NCI-H524 treated with DMSO at 0.1 percent for 48 hours (cell line): Measurements from ENCODE around the gene FALEC.

Experiments used
- DNase-seq: peaks from one replicate; lab custom pipeline; 2025; lab: John Stamatoyannopoulos, UW

The FALEC gene

DNA sequence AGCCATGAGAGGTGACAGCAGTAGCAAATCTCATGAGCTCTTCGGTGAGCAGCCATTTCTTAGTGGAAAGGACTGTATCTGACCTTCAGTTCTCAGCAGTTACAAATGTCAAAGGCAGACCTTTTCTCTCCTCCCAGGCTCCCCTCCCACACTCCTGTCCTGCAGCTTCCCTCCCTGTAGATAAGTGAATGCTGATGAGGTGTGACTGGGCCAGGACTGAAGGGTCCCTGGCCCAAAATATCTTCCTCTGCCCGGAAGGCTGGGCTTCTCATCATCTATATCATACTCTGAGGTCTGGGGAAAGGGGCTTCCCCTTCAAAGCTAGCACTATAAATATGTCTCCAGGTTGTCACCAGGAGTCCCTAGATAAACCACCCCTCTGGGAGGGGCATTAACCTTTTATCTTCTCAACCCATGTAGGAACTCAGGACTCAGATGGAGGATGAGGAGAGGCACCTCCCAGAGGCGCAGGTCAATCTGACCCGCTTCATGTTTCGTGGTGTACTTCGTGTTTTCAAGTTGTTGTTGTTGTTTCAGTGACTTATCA lies 30.0 kb downstream of the FALEC start:
- DNase-seq: no peak

DNA sequence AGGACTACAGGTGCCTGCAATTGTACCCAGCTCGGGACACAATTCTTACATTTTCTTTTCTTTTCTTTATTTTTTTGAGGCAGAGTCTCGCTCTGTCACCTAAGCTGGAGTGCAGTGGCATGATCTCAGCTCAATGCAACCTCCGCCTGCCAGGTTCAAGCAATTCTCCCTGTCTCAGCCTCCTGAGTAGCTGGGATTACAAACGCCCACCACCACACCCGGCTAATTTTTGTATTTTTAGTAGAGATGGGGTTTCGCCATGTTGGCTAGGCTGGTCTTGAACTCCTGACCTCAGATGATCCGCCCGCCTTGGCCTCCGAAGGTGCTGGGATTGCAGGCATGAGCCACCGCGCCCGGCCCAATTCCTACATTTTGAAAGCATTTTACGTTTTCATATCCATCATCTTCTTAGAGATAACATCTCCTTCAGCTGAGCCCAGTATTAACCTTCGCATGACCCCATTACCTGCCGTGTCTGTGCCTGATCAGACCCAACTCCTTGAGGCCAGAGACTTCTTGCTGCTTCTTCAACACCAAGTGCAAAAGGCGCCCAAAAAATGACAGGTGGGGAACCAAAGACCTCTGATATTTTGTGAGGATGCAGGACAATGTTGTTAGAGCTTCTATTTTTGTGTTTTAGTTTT lies 30.9 kb downstream of the FALEC start:
- no peak for DNase-seq

DNA sequence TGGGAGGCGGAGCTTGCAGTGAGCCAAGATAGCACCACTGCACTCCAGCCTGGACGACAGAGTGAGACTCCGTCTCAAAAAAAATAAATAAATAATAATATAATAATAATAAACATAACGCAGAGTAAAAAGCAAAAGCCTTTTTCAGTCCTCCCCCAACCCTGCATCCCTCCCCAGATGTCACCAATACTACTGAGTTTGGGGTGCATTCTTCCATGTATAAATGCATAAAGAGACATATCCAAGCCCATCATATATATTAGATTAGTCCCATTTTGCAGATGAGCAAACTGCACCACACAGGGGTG lies 32.7 kb downstream of the FALEC start:
- DNase-seq: no peak

DNA sequence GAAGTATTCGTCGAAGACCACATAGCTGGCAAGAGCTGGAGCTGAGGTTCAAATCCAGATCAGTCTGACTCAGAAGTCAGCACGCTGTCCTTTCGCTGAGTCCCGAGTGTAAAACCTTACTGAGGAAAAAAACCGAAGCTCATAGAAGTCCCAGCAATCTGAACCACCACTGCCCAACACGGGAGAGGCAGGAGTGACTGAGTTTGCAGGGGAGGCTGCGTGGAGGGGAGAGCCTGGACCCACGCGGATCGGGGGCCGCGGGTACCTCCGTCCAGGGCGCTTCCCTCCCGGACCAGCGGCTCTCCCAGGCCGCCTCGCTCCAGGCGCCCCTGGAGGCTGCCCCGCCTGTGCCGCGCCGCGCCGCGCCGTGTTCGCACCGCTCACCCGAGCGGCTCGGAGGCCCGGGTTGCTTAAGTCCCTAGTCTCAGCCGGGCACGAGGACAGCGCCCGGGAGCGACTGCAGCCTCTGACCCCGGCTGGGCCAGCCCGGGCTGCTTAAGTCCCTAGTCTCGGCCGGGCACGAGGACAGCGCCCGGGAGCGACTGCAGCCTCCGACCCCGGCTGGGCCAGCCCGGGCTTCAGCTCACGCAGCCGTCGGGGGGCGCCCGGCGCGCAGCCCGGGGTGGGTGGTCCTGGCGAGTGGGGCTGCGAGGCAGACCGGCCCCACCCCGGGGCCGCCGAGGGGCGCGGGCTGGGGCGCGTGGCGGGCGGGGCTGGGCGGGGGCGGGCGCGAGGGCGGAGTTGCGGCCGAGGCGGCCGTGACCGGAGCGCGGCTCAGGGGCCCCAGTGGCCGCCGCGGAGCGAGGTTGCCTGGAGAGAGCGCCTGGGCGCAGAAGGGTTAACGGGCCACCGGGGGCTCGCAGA lies 33.3 kb downstream of the FALEC start, which contains the start of gene ADAMTSL4:
ADAMTSL4 (plus strand) TSS at position 777 of the 864 bp plus-strand sequence. CDS start 2,881 bp downstream, outside the sequence.
- DNase-seq: no peak

DNA sequence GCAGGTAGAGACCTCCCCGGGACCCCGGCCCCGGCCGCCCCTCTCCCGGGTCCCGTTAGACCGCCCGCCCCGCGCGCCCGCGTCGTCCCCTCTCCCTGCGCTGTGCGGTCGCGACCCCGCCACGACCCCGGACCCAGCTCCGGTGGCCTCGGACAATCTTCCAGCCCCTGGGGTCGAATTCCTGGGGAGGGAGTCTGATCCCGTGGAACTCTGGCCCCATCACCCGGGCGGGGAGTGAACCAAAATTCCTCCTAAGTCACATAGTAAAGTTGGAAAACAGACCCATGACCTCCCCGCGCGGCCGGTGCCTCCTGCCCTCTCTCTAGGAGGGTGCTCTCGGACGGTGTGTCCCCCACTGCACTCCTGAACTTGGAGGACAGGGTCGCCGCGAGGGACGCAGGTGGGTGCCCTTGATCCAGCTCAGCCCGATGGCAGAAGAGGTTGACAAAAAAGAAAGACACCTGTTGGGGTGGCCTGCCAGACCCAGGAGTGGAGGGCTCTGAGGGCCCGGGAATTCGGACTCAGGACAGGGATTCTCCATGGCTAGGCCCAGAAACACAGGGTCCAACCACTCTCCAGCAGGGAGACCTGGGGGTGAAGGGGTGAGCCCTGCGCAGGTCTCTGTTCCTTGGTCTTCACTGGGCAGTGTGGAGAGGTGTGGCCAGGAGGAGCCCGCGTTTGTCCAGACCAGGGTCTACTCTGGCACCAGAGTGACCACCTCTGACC lies 34.1 kb downstream of the FALEC start:
- no peak for DNase-seq

DNA sequence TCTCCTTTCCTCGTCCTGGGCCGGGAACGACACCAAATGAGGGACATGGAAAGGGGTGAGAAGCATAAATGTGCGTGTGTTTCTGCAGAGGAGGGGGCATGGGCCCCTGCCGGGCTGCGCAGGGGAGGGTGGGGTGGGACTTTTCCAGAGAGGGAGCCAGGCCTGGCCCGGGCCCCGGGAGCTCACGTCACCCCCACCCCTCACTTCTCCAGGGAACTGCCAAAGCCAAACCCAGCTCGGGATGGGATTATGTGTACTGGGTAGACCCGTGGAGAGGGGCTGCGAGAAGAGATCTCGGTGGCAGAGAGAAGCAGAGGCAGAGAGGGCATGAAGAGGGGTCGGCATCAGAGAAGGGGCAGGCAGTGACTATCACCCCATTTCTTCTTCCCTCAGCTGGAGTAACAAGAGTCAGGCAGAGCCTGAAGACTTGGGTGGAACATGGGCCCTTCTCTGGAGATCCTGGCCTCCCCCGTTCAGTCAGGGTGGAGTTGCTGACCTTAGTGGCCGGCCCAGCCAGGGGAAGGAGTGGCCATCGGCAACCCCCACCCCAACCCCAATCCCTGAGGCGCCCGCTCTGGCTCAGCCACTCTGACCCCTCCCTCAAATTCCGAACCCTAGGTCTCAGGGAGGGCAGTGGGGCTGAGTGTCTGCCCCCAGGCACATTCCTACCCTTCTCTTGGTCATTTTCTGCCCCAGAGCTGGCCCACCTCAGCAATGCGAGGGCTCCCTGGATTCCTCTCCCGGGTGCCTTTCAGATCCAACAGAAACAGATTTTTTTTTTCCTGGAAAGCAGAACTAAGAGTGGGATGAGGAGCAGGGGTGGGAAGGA lies 34.9 kb downstream of the FALEC start:
- no peak for DNase-seq

DNA sequence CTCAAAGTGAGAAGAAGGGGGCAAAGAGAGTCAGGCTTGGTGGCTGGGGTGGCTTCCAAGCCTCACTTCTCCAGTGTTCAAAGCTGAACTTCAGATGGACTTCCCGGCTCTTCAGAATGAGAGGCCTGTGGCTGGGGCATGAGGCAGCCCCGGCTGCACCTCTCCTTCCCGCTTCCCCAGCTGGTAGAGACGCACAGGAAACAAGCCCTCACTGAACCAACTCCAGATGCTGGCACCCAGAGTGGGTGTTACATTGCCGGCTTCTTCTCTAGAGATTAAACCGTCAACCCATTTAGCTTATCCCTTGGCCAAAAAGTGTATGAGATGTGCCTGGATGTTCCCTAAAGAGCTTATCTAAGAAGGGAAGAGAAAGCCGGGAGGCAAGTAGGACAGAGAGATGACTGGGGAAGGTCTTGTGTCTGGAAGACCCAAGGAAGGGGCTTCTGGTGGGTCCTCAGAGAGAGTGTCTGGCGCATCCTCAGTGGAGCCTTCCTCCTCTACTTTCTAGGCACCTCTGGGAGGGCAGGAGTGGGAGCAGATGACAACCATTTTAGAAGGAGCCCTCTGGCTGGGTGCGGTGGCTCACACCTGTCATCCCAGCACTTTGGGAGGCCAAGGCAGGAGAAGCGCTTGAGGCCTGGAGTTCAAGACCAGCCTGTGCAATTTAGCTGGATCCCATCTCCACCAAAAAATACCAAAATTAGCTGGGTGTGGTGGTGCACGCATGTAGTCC lies 35.7 kb downstream of the FALEC start:
- no peak for DNase-seq

DNA sequence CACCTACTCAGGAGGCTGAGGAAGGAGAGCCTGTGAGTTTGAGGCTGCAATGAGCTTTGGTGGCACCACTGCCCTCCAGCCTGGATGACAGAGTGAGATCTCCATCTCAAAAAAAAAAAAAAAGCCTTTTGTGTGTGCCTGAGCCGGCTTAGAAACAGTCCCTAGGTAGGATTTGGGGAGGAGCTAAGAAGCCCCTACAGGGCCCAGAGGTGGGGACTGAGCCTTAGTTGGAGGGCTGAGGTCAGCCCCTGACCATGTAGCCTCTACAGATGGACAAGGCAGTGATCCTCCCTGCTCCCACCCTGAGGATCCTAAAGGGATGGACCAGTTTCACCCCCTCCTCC lies 36.2 kb downstream of the FALEC start:
- DNase-seq: no peak

DNA sequence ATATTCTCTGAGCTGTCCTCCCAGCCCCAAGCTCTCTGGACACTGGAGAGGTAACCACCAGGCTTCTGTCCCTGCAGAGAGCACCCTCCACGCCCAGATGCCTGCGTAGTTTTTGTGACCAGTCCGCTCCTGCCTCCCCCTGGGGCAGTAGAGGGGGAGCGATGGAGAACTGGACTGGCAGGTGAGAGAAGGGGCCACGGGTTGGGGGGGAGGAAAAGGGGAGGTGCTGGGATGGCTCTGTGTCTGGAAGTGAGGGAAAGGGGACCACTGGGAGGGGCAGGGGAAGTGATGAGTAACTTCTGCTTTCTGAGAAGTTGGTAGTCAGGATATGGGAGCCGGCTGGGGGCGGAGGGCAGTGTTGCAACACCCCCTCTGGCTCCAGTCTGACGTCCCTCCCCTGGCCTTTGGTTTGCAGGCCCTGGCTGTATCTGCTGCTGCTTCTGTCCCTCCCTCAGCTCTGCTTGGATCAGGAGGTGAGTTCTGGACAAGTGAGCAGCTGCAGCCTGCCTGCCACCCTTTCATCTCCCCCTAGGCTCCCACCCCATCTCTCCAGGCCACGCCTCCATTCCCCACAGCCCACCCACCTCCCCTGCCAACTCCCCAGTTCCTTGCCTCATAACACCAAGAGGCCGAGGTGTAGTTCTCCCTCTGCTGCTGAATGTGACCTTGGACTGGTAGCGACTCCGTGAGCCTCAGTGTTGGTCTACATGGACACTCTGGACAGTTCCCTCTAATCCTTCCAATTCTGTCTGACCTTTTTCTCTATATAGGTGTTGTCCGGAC lies 36.8 kb downstream of the FALEC start:
- no peak for DNase-seq

DNA sequence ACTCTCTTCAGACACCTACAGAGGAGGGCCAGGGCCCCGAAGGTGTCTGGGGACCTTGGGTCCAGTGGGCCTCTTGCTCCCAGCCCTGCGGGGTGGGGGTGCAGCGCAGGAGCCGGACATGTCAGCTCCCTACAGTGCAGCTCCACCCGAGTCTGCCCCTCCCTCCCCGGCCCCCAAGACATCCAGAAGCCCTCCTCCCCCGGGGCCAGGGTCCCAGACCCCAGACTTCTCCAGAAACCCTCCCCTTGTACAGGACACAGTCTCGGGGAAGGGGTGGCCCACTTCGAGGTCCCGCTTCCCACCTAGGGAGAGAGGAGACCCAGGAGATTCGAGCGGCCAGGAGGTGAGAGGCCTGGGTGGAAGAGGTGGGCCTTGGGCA lies 37.3 kb downstream of the FALEC start:
- no peak for DNase-seq

DNA sequence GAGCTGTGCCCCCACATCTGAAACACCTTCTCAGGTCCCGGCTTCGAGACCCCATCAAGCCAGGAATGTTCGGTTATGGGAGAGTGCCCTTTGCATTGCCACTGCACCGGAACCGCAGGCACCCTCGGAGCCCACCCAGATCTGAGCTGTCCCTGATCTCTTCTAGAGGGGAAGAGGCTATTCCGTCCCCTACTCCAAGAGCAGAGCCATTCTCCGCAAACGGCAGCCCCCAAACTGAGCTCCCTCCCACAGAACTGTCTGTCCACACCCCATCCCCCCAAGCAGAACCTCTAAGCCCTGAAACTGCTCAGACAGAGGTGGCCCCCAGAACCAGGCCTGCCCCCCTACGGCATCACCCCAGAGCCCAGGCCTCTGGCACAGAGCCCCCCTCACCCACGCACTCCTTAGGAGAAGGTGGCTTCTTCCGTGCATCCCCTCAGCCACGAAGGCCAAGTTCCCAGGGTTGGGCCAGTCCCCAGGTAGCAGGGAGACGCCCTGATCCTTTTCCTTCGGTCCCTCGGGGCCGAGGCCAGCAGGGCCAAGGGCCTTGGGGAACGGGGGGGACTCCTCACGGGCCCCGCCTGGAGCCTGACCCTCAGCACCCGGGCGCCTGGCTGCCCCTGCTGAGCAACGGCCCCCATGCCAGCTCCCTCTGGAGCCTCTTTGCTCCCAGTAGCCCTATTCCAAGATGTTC lies 38.0 kb downstream of the FALEC start:
- no peak for DNase-seq

DNA sequence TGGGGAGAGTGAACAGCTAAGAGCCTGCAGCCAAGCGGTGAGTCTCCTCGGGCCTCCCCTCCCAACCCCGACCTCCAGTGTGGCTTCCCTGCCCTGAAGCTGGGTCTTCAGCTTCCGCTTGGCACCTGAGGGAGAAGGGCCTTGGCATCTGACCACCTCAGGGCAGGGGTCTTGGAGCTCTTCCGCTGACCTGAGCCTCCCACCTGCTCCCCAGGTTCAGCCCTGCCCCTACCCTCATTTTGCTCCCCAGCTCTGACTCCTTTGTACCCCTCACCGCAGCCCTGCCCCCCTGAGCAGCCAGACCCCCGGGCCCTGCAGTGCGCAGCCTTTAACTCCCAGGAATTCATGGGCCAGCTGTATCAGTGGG lies 38.5 kb downstream of the FALEC start:
- no peak for DNase-seq

DNA sequence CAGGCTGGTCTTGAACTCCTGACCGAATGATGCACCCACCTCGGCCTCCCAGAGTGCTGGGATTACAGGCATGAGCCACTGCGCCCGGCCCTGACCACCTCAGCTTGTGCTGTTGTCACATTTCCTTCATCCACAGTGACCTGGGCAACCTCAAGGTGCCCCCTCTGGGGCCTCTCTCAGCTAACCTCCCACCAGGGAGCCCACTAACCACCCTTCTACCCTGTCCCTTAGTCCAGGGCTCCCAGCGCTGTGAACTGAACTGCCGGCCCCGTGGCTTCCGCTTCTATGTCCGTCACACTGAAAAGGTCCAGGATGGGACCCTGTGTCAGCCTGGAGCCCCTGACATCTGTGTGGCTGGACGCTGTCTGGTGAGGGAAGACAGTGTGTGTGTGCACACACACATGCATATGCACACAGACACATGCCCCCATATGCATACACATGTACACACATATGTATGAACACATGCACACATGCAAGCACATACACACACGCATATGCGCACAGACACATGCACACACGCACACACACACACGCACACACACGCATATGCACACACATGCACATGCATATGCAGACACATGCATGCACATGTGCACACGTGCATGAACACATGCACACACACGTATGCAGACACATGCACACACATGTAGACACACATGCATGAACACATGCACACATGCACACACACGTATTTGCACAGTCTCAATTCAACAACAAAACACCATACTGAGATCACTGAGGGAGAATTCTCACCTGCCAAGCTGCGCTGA lies 39.8 kb downstream of the FALEC start:
- DNase-seq: no peak

DNA sequence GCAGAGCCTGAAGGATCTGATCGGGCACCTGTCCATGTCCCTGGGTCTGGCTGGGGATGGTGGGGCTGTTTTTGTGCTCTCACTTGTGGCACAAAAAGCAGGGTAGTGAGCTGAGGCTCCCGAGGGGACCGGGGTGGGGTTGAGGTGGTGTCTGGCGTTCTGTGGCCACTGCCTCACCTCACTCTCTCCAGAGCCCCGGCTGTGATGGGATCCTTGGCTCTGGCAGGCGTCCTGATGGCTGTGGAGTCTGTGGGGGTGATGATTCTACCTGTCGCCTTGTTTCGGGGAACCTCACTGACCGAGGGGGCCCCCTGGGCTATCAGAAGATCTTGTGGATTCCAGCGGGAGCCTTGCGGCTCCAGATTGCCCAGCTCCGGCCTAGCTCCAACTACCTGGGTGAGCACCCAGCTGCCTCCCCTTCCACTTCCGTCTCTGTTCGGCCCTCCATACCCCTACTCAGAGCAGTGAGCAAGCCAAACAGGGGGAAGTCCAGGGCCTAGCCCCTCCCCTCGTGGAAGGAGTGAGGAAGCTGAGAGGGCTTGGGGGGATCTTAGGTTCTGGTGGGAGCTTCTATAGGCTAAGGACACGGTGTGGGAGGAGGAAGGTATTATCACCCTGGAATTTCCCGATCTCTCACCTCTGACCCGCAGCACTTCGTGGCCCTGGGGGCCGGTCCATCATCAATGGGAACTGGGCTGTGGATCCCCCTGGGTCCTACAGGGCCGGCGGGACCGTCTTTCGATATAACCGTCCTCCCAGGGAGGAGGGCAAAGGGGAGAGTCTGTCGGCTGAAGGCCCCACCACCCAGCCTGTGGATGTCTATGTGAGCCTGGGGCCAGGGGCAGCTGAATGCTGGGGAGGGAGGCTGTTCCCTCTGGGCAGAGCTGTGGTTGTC lies 40.7 kb downstream of the FALEC start:
- DNase-seq: no peak

DNA sequence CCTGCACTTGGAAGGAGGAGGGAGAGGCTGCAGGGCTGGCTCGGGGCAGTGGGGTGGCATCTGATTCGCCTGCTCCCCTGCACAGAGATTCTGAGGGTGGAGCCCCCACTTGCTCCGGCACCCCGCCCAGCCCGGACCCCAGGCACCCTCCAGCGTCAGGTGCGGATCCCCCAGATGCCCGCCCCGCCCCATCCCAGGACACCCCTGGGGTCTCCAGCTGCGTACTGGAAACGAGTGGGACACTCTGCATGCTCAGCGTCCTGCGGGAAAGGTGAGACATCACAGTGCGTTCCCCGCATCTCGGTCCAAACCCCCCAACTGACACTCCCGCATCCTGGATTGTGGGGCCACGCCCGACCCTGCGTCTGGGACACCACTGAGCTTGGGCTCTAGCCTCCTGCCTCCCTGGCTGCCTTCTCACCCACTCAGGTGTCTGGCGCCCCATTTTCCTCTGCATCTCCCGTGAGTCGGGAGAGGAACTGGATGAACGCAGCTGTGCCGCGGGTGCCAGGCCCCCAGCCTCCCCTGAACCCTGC lies 41.6 kb downstream of the FALEC start:
- no peak for DNase-seq

DNA sequence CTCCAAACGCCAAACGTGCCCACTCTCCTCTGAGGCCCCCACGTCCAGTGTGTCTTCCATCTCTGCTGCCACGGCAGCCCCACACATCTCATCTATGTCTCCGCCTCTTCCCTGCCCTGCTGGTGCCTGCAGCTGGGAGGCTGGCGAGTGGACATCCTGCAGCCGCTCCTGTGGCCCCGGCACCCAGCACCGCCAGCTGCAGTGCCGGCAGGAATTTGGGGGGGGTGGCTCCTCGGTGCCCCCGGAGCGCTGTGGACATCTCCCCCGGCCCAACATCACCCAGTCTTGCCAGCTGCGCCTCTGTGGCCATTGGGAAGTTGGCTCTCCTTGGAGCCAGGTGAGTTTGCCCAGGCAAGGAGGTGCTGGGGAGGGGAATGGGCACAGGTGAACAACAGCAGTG lies 42.3 kb downstream of the FALEC start:
- DNase-seq: no peak

DNA sequence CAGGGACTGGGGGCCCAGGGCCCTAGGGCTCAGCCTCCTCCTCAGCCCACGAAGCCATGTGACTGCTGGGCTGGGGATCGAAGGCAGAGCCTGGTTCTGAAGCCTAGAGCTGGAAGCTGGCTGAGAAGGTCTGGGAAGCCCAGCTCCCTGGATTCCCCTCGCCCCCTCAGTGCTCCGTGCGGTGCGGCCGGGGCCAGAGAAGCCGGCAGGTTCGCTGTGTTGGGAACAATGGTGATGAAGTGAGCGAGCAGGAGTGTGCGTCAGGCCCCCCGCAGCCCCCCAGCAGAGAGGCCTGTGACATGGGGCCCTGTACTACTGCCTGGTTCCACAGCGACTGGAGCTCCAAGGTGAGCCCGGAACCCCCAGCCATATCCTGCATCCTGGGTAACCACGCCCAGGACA lies 42.8 kb downstream of the FALEC start:
- DNase-seq: no peak
